GM12878 (cell line): ENCODE measurements around the gene ENAH. TPM values are rescaled to one million over a fixed set of nuclear protein-coding genes. Genes with fewer than 3 reads are reported as not detected.

ENCODE experiments used
- E4F1 ChIP-seq: fragments of 450-650 bp; IDR thresholded peaks from 2 replicates; pipeline ENCODE4 v1.6.1; 2018; ENCODE audit warnings: borderline replicate concordance, mild to moderate bottlenecking; ENCODE audit not compliant: partially characterized antibody
- IRF3 ChIP-seq: fragments of 450-650 bp; IDR thresholded peaks from 2 replicates; pipeline ENCODE4 v1.6.1; 2014; ENCODE audit warnings: mild to moderate bottlenecking
- KAT2A ChIP-seq: conservative IDR thresholded peaks from 2 replicates; pipeline ENCODE4 v1.6.1; 2011; ENCODE audit warnings: low read depth, low read length; ENCODE audit not compliant: control insufficient read depth
- RFX5 ChIP-seq: IDR thresholded peaks from 2 replicates; pipeline ENCODE4 v1.6.1; 2011; ENCODE audit warnings: low read depth, low read length, improper control_type of control experiment
- STAT1 ChIP-seq: fragments of 450-650 bp; conservative IDR thresholded peaks from 2 replicates; pipeline ENCODE4 v1.6.1; 2014; ENCODE audit warnings: antibody characterized with exemption, mild to moderate bottlenecking
- WRNIP1 ChIP-seq: IDR thresholded peaks from 2 replicates; pipeline ENCODE4 v1.6.1; 2011; ENCODE audit warnings: low read depth, low read length, improper control_type of control experiment, borderline replicate concordance
- ZNF592 ChIP-seq: fragments of 450-650 bp; IDR thresholded peaks from 2 replicates; pipeline ENCODE4 v1.6.1; 2017; ENCODE audit warnings: mild to moderate bottlenecking, moderate library complexity
- polyA plus RNA-seq, 11 experiments: library from polyadenylated mRNA; depleted of rRNA in 4 of 11; unstranded in 6 of 11; stranded (reverse) in 5 of 11; fragments of >200 nt; fragmentation: Nextera tagmentation in 4 of 11; fragmentation: Illumina TruSeq in 1 of 11; extraction: Ambion mirVana in 4 of 11; extraction: Trizol in 1 of 11; gene quantifications; 1 replicate in 1 of 11; 2 replicates in 10 of 11; pipeline versions ENCODE4 v1.2.1 to v1.2.3, GENCODE V29; 2011 to 2016; ENCODE audit warnings: inconsistent platforms in 2 of 11, missing spikeins in 2 of 11, low read depth in 1 of 11
- total RNA-seq, 4 experiments: library from RNA; depleted of rRNA in 3 of 4; stranded (reverse); fragments of >200 nt in 3 of 4; fragmentation: Illumina TruSeq in 1 of 4; extraction: Trizol in 1 of 4; gene quantifications; 2 replicates each; pipeline versions ENCODE4 v1.2.1 to v1.2.3, GENCODE V29; 2013 to 2021

The ENAH gene
- total and polyA plus RNA-seq, 10 of the 15 experiments (the other 5 are each of a cell fraction or from before 2014, with no cell fraction given), result under 0.01 to 0.62 (median 0.06) TPM; not detected in 5

- no peak for TF ChIP-seq ZNF592
- no peak for TF ChIP-seq WRNIP1
- TF ChIP-seq RFX5, result no peak
- no peak for TF ChIP-seq KAT2A
- TF ChIP-seq STAT1, result no peak
- no peak for TF ChIP-seq E4F1
- TF ChIP-seq IRF3, result no peak
These were observed 175.5 kb downstream of the ENAH start (continued) for GRCh38 chr1:225477296-225477911.
